ENCODE data around the gene KMO.

DNA sequence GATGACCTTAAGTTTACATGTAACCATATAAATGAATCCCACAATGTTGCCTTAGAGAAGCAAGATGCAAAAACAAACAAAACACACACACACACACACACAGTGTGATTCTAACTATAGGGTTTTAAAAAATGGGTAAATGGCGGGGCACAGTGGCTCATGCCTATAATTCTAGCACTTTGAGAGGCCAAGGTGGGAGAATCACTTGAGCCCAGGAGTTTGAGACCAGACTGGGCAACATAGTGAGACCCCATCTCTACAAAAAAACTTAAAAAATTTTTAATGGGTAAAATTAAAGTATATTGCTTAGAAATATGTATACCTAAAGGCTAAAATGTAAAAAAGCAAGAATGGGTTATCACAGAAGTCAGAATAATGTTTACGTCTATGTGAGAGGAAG lies 15.8 kb downstream of the KMO start:
- TF ChIP-seq, protein P1, sequence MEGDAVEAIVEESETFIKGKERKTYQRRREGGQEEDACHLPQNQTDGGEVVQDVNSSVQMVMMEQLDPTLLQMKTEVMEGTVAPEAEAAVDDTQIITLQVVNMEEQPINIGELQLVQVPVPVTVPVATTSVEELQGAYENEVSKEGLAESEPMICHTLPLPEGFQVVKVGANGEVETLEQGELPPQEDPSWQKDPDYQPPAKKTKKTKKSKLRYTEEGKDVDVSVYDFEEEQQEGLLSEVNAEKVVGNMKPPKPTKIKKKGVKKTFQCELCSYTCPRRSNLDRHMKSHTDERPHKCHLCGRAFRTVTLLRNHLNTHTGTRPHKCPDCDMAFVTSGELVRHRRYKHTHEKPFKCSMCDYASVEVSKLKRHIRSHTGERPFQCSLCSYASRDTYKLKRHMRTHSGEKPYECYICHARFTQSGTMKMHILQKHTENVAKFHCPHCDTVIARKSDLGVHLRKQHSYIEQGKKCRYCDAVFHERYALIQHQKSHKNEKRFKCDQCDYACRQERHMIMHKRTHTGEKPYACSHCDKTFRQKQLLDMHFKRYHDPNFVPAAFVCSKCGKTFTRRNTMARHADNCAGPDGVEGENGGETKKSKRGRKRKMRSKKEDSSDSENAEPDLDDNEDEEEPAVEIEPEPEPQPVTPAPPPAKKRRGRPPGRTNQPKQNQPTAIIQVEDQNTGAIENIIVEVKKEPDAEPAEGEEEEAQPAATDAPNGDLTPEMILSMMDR (IDR thresholded peaks at IDR 0.05) = no peak
- TF ChIP-seq POLR2A (IDR thresholded peaks at IDR 0.05) (no peak), POLR2AphosphoS5 (IDR thresholded peaks at IDR 0.05) (no peak)
